Gastroesophageal sphincter (tissue), 4 donors: ENCODE data around the gene TEKT2. TPM values are rescaled to one million over a fixed set of nuclear protein-coding genes. Genes with fewer than 3 reads are reported as not detected.

ENCODE experiments used
- ATAC-seq: fragments of 150-250 bp; one replicate; pipeline ENCODE4 v1.9.1; 2016; ENCODE audit warnings: mild to moderate bottlenecking, moderate library complexity
- H3K27ac ChIP-seq, 4 donors: fragments of 200-600 bp; sonication (generic) in 3 of 4; 1 replicate in 3 of 4; 2 replicates in 1 of 4; pipeline ENCODE4 v1.5.1; 2016 to 2019
- H3K27me3 ChIP-seq: fragments of 200-600 bp; sonication (generic); one replicate; pipeline ENCODE4 v1.5.1; 2019
- H3K36me3 ChIP-seq, 2 donors: fragments of 200-600 bp; sonication (generic); one replicate each; pipeline ENCODE4 v1.5.1; 2019; ENCODE audit warnings: control low read depth in 1 of 2
- H3K4me1 ChIP-seq, 3 donors: fragments of 200-600 bp; sonication (generic); 1 replicate in 2 of 3; 2 replicates in 1 of 3; pipeline ENCODE4 v1.5.1; 2016 to 2019; ENCODE audit warnings: control low read depth in 2 of 3
- H3K4me3 ChIP-seq, 2 donors: fragments of 200-600 bp; sonication (generic); one replicate each; pipeline ENCODE4 v1.5.1; 2019; ENCODE audit warnings: mild to moderate bottlenecking in 1 of 2, moderate library complexity in 1 of 2
- H3K9me3 ChIP-seq, 3 donors: fragments of 200-600 bp; sonication (generic); one replicate each; pipeline ENCODE4 v1.5.1; 2017 to 2019; ENCODE audit warnings: control low read depth in 2 of 3
- CTCF ChIP-seq, 4 experiments: fragments of 200-600 bp in 2 of 4; fragments of 450-650 bp in 2 of 4; sonication (generic) in 1 of 4; IDR thresholded peaks; one replicate each; pipeline ENCODE4 v1.5.1; 2017 to 2019; ENCODE audit warnings: antibody characterized with exemption in 4 of 4, mild to moderate bottlenecking in 2 of 4, moderate library complexity in 2 of 4
- EP300 ChIP-seq: sonication (generic); formaldehyde crosslinking; IDR thresholded peaks from one replicate; pipeline ENCODE4 v1.6.1; 2017; ENCODE audit warnings: antibody characterized with exemption, mild to moderate bottlenecking
- POLR2A ChIP-seq, 2 donors: fragments of 450-650 bp; IDR thresholded peaks; one replicate each; pipeline ENCODE4 v1.6.1; 2017; ENCODE audit warnings: antibody characterized with exemption in 2 of 2, mild to moderate bottlenecking in 2 of 2, moderate library complexity in 1 of 2
- POLR2AphosphoS5 ChIP-seq: sonication (generic); formaldehyde crosslinking; IDR thresholded peaks from one replicate; pipeline ENCODE4 v1.6.1; 2017; ENCODE audit warnings: antibody characterized with exemption
- WGBS, 2 donors: methylation state at CpG; one replicate each; pipeline ENCODE4 v1.1.5; 2018; ENCODE audit warnings: low coverage in 1 of 2; 5-methylcytosine and 5-hydroxymethylcytosine counted together
- total RNA-seq, 4 donors: library from RNA; depleted of rRNA; stranded (reverse); fragments of >200 nt; gene quantifications; one replicate each; pipeline ENCODE4 v1.1.0, GENCODE V29; 2016

TEKT2 gene
- total RNA-seq, 4 donors from 2014 or later: 0.73 TPM; not detected in 3

DNA sequence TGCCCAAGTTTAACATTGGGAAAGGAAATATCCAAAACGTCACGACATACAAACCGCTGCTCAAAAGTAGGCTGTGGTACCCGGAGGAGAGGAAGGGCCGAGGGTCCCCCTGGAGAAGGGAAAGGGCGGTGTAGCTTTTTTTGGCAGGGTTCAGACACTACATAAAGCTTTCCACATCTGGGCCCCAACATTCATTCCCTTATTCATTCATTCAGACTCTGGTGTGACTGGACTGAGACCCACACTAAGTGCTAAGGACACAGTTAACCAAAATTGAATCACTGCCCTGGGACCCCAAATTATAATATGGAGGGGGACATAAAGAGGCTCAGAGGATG is 51.4 kb downstream of the TEKT2 start:
- Histone ChIP-seq H3K4me3 (no peak overlapping the region), H3K9me3 (no peaks in the 10 kb centered on the region), H3K27me3 (no peaks in the 10 kb centered on the region), H3K36me3 (peaks cover 0 to 41% of the 10 kb centered on the region in 2 donors), H3K4me1 (peaks cover 8 to 62% (median 28%) of the 10 kb centered on the region in 3 donors), H3K27ac (peak overlapping the region; percentile 8 to 82 (median 70))
- no peak for ATAC-seq
- 35 to 62% methylated on average over 5 to 6 of the region's 6 CpGs for WGBS, 2 donors
- TF ChIP-seq POLR2AphosphoS5 (no peak), POLR2A (IDR thresholded peaks at IDR 0.05) (no peak), EP300 (no peak), CTCF (IDR thresholded peaks at IDR 0.05) (no peak)

DNA sequence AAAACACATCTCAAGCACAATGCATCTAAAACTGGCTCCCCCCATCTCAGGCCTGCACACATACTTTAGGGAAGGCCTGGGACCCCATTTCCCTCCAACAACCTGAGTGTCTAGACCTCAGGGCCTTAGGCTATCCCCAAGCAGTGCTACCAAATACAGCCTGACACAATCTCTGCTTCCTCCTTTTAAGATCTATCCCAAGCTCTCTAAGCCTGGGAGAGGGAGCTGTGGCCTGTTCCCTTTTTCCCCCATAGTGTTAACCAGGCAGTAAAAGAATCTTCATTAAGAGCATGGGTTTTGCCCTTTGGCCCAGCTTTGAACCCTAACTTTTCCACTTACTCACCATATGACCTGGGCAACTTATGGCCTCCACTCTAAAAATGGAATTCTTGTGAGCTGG is 51.9 kb downstream of the TEKT2 start:
- H3K27me3 ChIP-seq: no peaks in the 10 kb centered on the region
- ATAC-seq: no peak
- no peak overlapping the region for H3K4me3 ChIP-seq
- peaks cover 0 to 41% of the 10 kb centered on the region in 2 donors for H3K36me3 ChIP-seq
- TF ChIP-seq POLR2A (IDR thresholded peaks at IDR 0.05) (no peak), POLR2AphosphoS5 (no peak), CTCF (IDR thresholded peaks at IDR 0.05) (no peak), EP300 (no peak)
- no peaks in the 10 kb centered on the region for H3K9me3 ChIP-seq
- peak overlapping the region; percentile 8 to 82 (median 70) for H3K27ac ChIP-seq
- H3K4me1 ChIP-seq: peaks cover 8 to 67% (median 28%) of the 10 kb centered on the region in 3 donors

DNA sequence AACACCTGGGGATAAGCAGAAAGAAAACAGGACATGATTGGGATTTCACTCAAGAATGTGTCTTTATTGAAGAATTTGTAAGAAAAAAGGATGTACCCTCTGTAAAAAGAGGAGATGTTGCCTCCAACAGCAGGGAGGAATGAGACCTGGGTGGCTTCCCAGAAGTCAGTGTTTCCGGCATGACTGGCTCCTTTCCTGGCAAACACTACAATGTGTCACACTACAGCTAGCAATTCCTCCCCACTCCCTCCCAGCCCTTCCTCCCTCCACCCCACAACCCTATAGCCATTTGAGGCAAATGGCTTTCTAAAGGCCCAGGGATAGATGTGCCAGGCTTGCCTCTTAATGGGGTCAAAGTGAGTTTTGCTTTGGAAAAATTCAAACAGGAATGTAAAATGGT is 52.6 kb downstream of the TEKT2 start:
- no peaks in the 10 kb centered on the region for H3K9me3 ChIP-seq
- peak overlapping the region; percentile 34 to 82 (median 70) for H3K27ac ChIP-seq
- TF ChIP-seq POLR2AphosphoS5 (peak; percentile 93), POLR2A (IDR thresholded peaks at IDR 0.05) (no peak), EP300 (no peak), CTCF (IDR thresholded peaks at IDR 0.05) (no peak)
- no peak overlapping the region for H3K4me3 ChIP-seq
- no peaks in the 10 kb centered on the region for H3K27me3 ChIP-seq
- H3K36me3 ChIP-seq: peaks cover 0 to 41% of the 10 kb centered on the region in 2 donors
- ATAC-seq: peak; percentile 76
- WGBS, 2 donors: 0 to 17% methylated on average over 1 of the region's 1 CpG
- peaks cover 8 to 74% (median 28%) of the 10 kb centered on the region in 3 donors for H3K4me1 ChIP-seq

- Histone ChIP-seq H3K4me1 (peaks cover 8 to 79% (median 30%) of the 10 kb centered on the region in 3 donors), H3K36me3 (peaks cover 0 to 41% of the 10 kb centered on the region in 2 donors), H3K9me3 (no peaks in the 10 kb centered on the region), H3K27me3 (no peaks in the 10 kb centered on the region), H3K4me3 (no peak overlapping the region), H3K27ac (peak overlapping the region; percentile 34 to 82 (median 70))
- WGBS, 2 donors: 54% methylated on average over 3 of the region's 5 CpGs; no CpG with 5 or more reads in 1 of the 2 donors
- no peak for ATAC-seq
- TF ChIP-seq POLR2AphosphoS5: peak; percentile 5
- TF ChIP-seq CTCF (IDR thresholded peaks at IDR 0.05): no peak
Observed at GRCh38 chr1:36137226-36137625, 53.3 kb downstream of the TEKT2 start.

DNA sequence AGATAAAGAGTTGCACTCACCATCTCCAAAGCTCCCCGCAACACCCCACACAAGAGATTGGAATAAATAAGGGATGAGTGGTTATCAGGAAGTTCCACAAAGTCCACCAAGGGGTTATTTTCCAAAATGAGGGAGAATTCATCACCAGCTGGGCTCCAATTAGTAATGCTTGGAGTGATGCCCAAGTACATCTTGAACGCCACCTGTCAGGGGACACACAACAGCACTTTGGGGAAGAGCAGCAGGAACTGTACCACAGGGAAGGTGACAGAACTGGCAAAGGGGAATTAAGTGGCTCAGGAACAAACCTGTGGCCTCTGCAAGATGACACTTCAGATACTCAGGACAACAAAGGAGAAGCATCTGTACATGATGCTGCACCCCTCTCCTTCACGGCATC is 53.9 kb downstream of the TEKT2 start:
- H3K27me3 ChIP-seq: no peaks in the 10 kb centered on the region
- peaks cover 10 to 85% (median 32%) of the 10 kb centered on the region in 3 donors for H3K4me1 ChIP-seq
- no peak overlapping the region for H3K4me3 ChIP-seq
- 63 to 82% methylated on average over 2 to 3 of the region's 3 CpGs for WGBS, 2 donors
- H3K36me3 ChIP-seq: peaks cover 0 to 41% of the 10 kb centered on the region in 2 donors
- no peak for ATAC-seq
- H3K27ac ChIP-seq: peak overlapping the region in 3 of 4 donors; percentile 61 to 82 (median 80)
- no peak for TF ChIP-seq POLR2AphosphoS5
- no peak for TF ChIP-seq CTCF (IDR thresholded peaks at IDR 0.05)
- no peak for TF ChIP-seq EP300
- no peak for TF ChIP-seq POLR2A (IDR thresholded peaks at IDR 0.05)
- H3K9me3 ChIP-seq: no peaks in the 10 kb centered on the region

Other genes starting within 250 kb of the TEKT2 start
- 10 to 100 TPM; 19.5 to 39.5 (median 24.1) TPM for gene AGO1, start 200.9 kb upstream of the TEKT2 start, total RNA-seq
- 10 to 100 TPM; 33.9 to 36.9 (median 34.2) TPM for gene AGO3, start 153.0 kb upstream of the TEKT2 start, total RNA-seq
- gene ADPRS, start 4.8 kb downstream of the TEKT2 start, total RNA-seq: 10 to 100 TPM; 23.8 to 43.4 (median 32.6) TPM
- 10 to 100 TPM; 43.3 to 57.8 (median 50.6) TPM for gene COL8A2, start 41.1 kb downstream of the TEKT2 start, total RNA-seq
- 100 to 1,000 TPM; 102 to 166 (median 129) TPM for gene TRAPPC3, start 65.4 kb downstream of the TEKT2 start, total RNA-seq
- 100 to 1,000 TPM; 147 to 243 (median 172) TPM for gene MAP7D1, start 72.1 kb downstream of the TEKT2 start, total RNA-seq
- 100 to 1,000 TPM; 100 to 123 (median 114) TPM for gene THRAP3, start 140.3 kb downstream of the TEKT2 start, total RNA-seq
- 1 to 10 TPM in 2 of 4 donors, under 1 TPM in 1, not detected in 1; 0.27 to 1.4 (median 1.3) TPM for gene SH3D21, start 222.3 kb downstream of the TEKT2 start, total RNA-seq
- 10 to 100 TPM; 42.0 to 68.7 (median 53.7) TPM for gene EVA1B, start 239.6 kb downstream of the TEKT2 start, total RNA-seq